K562 (cell line): ENCODE measurements around the gene CMTM5. TPM values are rescaled to one million over a fixed set of nuclear protein-coding genes. Genes with fewer than 3 reads are reported as not detected.

Experiments
- ATAC-seq: fragments of 200-7000 bp; cut with Tn5 transposase; 3 replicates; pipeline ENCODE4 v1.9.1; 2020; ENCODE audit warnings: moderate library complexity
- BruUV-seq: library from RNA; stranded (reverse); fragments of 400-500 nt; replicated peaks from 2 replicates; lab custom pipeline; 2021; lab: Mats Ljungman, UMichigan
- CTCF ChIA-PET: fragments of 300-600 bp; formaldehyde crosslinking; extraction: SDS; loops from one replicate; lab custom pipeline; 2021; ENCODE audit warnings: low intra/inter-chr PET ratio; lab: Yijun Ruan, JAX
- POLR2A ChIA-PET: fragments of 300-600, 350-650 bp; sonication (Branson Sonifier 250); formaldehyde crosslinking; extraction: SDS; loops from one replicate; lab custom pipeline; 2021; ENCODE audit warnings: antibody characterized with exemption, inconsistent platforms; lab: Yijun Ruan, JAX
- DNase-seq, 4 experiments: peaks; one replicate each; pipeline versions ENCODE4 v3.0.0 to v3.0.0-alpha.2; 2011 to 2018; ENCODE audit warnings: low spot score in 3 of 4, mixed read lengths in 3 of 4; ENCODE audit errors: extremely low read depth in 1 of 4
- FAIRE-seq: peaks from 2 replicates; lab custom pipeline; 2011; peaks lifted over from hg19 to GRCh38; lab: Jason Lieb, UNC
- H2AFZ ChIP-seq: 2 replicates; pipeline ENCODE4 v1.6.0; 2011; ENCODE audit warnings: low read depth, low read length, control low read depth, inconsistent platforms
- H3K27ac ChIP-seq: fragments of 200-600 bp; 3 replicates; pipeline ENCODE4 v1.8.0; 2011; ENCODE audit warnings: low read depth, mild to moderate bottlenecking, control low read depth, inconsistent platforms, low read length, moderate library complexity, mixed read lengths; ENCODE audit errors: extremely low read depth
- H3K27me3 ChIP-seq, 2 experiments: fragments of 300-600 bp in 1 of 2; 2 replicates in 1 of 2; 3 replicates in 1 of 2; pipeline versions ENCODE4 v1.6.0 to v1.8.0; 2011; ENCODE audit warnings: inconsistent platforms in 2 of 2, low read length in 2 of 2, mild to moderate bottlenecking in 1 of 2, mixed read lengths in 1 of 2, moderate library complexity in 1 of 2; ENCODE audit not compliant: control insufficient read depth in 2 of 2, insufficient read depth in 2 of 2
- H3K36me3 ChIP-seq: fragments of 300-600 bp; 3 replicates; pipeline ENCODE4 v1.8.0; 2011; ENCODE audit warnings: mild to moderate bottlenecking, low read length, inconsistent platforms; ENCODE audit not compliant: control insufficient read depth, insufficient read depth
- H3K4me1 ChIP-seq, 2 experiments: fragments of 200-600 bp in 1 of 2; replicated peaks in 1 of 2; 2 replicates in 1 of 2; 3 replicates in 1 of 2; pipeline versions ENCODE4 v1.5.1 to v1.8.0; 2011; ENCODE audit warnings: inconsistent platforms in 2 of 2, low read length in 2 of 2, mild to moderate bottlenecking in 1 of 2, mixed read lengths in 1 of 2, moderate library complexity in 1 of 2; ENCODE audit not compliant: control insufficient read depth in 2 of 2, insufficient read depth in 2 of 2
- H3K4me2 ChIP-seq: 2 replicates; pipeline ENCODE4 v1.6.1; 2011; ENCODE audit warnings: low read length, control low read depth, inconsistent platforms, mixed read lengths; ENCODE audit not compliant: insufficient read depth
- H3K4me3 ChIP-seq: fragments of 200-600 bp; sonication (generic), shearing (Covaris generic); 2 replicates; pipeline ENCODE4 v1.5.1; 2016; ENCODE audit warnings: control low read depth, inconsistent platforms
- H3K79me2 ChIP-seq: fragments of 200-600 bp; 3 replicates; pipeline ENCODE4 v1.8.0; 2011; ENCODE audit warnings: low read length, inconsistent platforms; ENCODE audit not compliant: control insufficient read depth, insufficient read depth
- H3K9ac ChIP-seq, 2 experiments: 2 replicates each; pipeline versions ENCODE4 v1.6.0 to v1.6.1; 2011; ENCODE audit warnings: low read depth in 2 of 2, low read length in 2 of 2, control low read depth in 1 of 2, inconsistent platforms in 1 of 2, mild to moderate bottlenecking in 1 of 2, mixed read lengths in 1 of 2; ENCODE audit not compliant: insufficient read depth in 1 of 2
- H3K9me1 ChIP-seq: one replicate; pipeline ENCODE4 v1.6.0; 2011; ENCODE audit warnings: inconsistent platforms, mild to moderate bottlenecking, low read length, moderate library complexity; ENCODE audit not compliant: control insufficient read depth, insufficient read depth
- H3K9me3 ChIP-seq: replicated peaks from 2 replicates; pipeline ENCODE4 v1.5.1; 2011; ENCODE audit warnings: low read depth, low read length, inconsistent platforms; ENCODE audit not compliant: control insufficient read depth, insufficient read depth
- H4K20me1 ChIP-seq: replicated peaks from 2 replicates; pipeline ENCODE4 v1.6.1; 2011; ENCODE audit warnings: low read length, inconsistent platforms, mixed read lengths; ENCODE audit not compliant: control insufficient read depth, insufficient read depth
- CTBP1 ChIP-seq: fragments of 450-650 bp; IDR thresholded peaks from 2 replicates; pipeline ENCODE4 v1.6.1; 2016; ENCODE audit warnings: borderline replicate concordance
- HCFC1 ChIP-seq: IDR thresholded peaks from 2 replicates; pipeline ENCODE4 v1.6.1; 2012; ENCODE audit warnings: low read depth, low read length, improper control_type of control experiment
- THAP12 ChIP-seq: fragments of 250-450 bp; sonication (Bioruptor Pico); IDR thresholded peaks from 2 replicates; pipeline ENCODE4 v1.9.0; 2021; ENCODE audit warnings: mild to moderate bottlenecking, inconsistent platforms
- ZKSCAN3 ChIP-seq: fragments of 250-450 bp; sonication (Bioruptor Pico); IDR thresholded peaks from 2 replicates; pipeline ENCODE4 v1.4.0; 2020
- ZNF121 ChIP-seq: sonication (generic); formaldehyde crosslinking; conservative IDR thresholded peaks from 2 replicates; pipeline ENCODE4 v1.8.0; 2022; ENCODE audit warnings: missing genetic modification reagents
- WGBS: fragments of 100-300 bp; shearing (Covaris generic); methylation state at CpG from one replicate; pipeline ENCODE4 v1.1.6; 2016; ENCODE audit warnings: low coverage, mixed read lengths; ENCODE audit not compliant: insufficient coverage; ENCODE audit errors: missing lambda C conversion rate; 5-methylcytosine and 5-hydroxymethylcytosine counted together
- in situ Hi-C: fragments of 300-500 bp; cut with MboI; formaldehyde crosslinking; loops from 4 replicates; pipeline ENCODE4 v1.15.0; 2018; ENCODE audit warnings: inconsistent platforms, mixed read lengths
- intact Hi-C: fragments of 100-400 bp; cut with micrococcal nuclease; formaldehyde crosslinking; loops from 2 replicates; pipeline ENCODE4 v1.14.2; 2022
- polyA plus RNA-seq, 8 experiments: library from polyadenylated mRNA; depleted of rRNA in 4 of 8; stranded (reverse) in 5 of 8; unstranded in 3 of 8; fragments of >200 nt; fragmentation: Nextera tagmentation in 2 of 8; fragmentation: Illumina TruSeq in 1 of 8; extraction: Ambion mirVana in 2 of 8; extraction: Trizol in 1 of 8; gene quantifications; 2 replicates each; pipeline versions ENCODE4 v1.2.1 to v1.2.3, GENCODE V29; 2011 to 2014; ENCODE audit warnings: inconsistent platforms in 1 of 8, missing spikeins in 1 of 8
- total RNA-seq, 7 experiments: library from RNA; depleted of rRNA in 6 of 7; stranded (reverse); fragments of >200 nt in 6 of 7; fragmentation: Illumina TruSeq in 2 of 7; extraction: Trizol in 2 of 7; gene quantifications; 2 replicates each; pipeline versions ENCODE4 v1.2.1 to v1.2.3, GENCODE V29; 2011 to 2021; ENCODE audit warnings: low replicate concordance in 1 of 7
- TF ChIP-seq, protein P1 (sequence below): fragments of 450-650 bp; IDR thresholded peaks from 2 replicates; pipeline ENCODE4 v1.6.1; 2018; ENCODE audit not compliant: partially characterized antibody

CMTM5 gene
- total and polyA plus RNA-seq, 9 of the 15 experiments (the other 6 are each of a cell fraction or from before 2014, with no cell fraction given) = 0.21 TPM; not detected in 8

DNA sequence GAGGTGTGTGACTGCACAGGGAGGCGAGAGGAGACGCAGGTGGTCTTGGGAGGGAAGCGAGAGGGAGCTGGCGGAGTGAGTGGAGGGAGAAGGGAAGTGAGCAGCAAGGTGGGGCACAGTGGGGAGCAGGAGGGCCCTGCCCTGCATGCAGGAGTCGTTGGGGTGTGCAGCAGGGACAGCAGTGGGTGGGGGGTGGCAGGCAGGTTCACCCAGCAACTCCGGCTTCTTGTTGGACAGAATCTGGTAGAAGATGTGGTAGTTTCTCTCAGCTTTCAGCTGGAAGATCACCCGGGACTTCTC lies 26.2 kb downstream of the CMTM5 start:
- no peak overlapping the region for H3K27ac ChIP-seq
- in situ Hi-C loops (no loop called here), intact Hi-C loops (no loop called here)
- H3K27me3 ChIP-seq = peaks cover 14 to 68% of the 10 kb centered on the region in 2 experiments; a peak in 4 of 5 replicates
- no peak overlapping the region for H3K9ac ChIP-seq
- DNase-seq = no peak
- H3K9me1 ChIP-seq = no peaks in the 10 kb centered on the region
- FAIRE-seq = no peak
- no peaks in the 10 kb centered on the region for H3K9me3 ChIP-seq
- H3K36me3 ChIP-seq = no peaks in the 10 kb centered on the region
- ChIA-PET CTCF (no interaction called here), POLR2A (no interaction called here)
- no peak for ATAC-seq
- no TSS peak for BruUV-seq
- TF ChIP-seq HCFC1 (no peak), ZKSCAN3 (CRISPR knock-in tag) (no peak), ZNF121 (no peak), CTBP1 (no peak)
- WGBS = 0% methylated on average over 4 of the region's 7 CpGs
- no peaks in the 10 kb centered on the region for H3K79me2 ChIP-seq
- H3K4me1 ChIP-seq = peaks cover 0 to 6% of the 10 kb centered on the region in 2 experiments; a peak in 2 of 5 replicates
- H3K4me2 ChIP-seq = no peak overlapping the region
- H2AFZ ChIP-seq = no peak overlapping the region
- no peak overlapping the region for H3K4me3 ChIP-seq
- H4K20me1 ChIP-seq = no peaks in the 10 kb centered on the region

DNA sequence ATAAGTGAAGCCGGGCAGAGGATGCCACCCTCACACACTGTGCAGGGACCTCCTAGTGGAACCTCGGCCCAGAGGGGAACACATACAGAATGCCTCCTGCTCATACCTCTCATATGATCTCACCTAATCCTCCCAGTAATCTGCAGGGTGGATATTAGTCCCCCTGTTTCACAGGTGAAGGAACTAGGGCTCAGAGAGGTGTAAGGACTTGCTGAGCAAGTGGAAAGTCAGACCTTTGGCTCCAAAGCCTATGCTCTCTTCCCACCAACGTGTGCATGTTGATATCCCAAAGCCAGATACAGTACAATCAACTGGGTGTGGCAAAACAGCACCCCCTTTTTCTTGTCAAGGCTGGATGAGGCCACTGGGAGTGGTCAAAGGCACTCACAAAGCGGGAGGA lies 27.1 kb downstream of the CMTM5 start:
- POLR2A ChIA-PET = no interaction called here
- CTCF ChIA-PET = no interaction called here
- Histone ChIP-seq H3K36me3 (no peaks in the 10 kb centered on the region), H3K4me3 (no peak overlapping the region), H3K79me2 (no peaks in the 10 kb centered on the region), H4K20me1 (no peaks in the 10 kb centered on the region), H3K9me1 (no peaks in the 10 kb centered on the region), H2AFZ (no peak overlapping the region), H3K4me1 (peaks cover 0 to 6% of the 10 kb centered on the region in 2 experiments; a peak in 2 of 5 replicates), H3K27me3 (peaks cover 14 to 68% of the 10 kb centered on the region in 2 experiments; a peak in 4 of 5 replicates), H3K4me2 (no peak overlapping the region), H3K9ac (no peak overlapping the region), H3K27ac (no peak overlapping the region), H3K9me3 (no peaks in the 10 kb centered on the region)
- WGBS = 0% methylated on average over 3 of the region's 4 CpGs
- TF ChIP-seq THAP12 (CRISPR knock-in tag) = no peak
- TF ChIP-seq, protein P1, sequence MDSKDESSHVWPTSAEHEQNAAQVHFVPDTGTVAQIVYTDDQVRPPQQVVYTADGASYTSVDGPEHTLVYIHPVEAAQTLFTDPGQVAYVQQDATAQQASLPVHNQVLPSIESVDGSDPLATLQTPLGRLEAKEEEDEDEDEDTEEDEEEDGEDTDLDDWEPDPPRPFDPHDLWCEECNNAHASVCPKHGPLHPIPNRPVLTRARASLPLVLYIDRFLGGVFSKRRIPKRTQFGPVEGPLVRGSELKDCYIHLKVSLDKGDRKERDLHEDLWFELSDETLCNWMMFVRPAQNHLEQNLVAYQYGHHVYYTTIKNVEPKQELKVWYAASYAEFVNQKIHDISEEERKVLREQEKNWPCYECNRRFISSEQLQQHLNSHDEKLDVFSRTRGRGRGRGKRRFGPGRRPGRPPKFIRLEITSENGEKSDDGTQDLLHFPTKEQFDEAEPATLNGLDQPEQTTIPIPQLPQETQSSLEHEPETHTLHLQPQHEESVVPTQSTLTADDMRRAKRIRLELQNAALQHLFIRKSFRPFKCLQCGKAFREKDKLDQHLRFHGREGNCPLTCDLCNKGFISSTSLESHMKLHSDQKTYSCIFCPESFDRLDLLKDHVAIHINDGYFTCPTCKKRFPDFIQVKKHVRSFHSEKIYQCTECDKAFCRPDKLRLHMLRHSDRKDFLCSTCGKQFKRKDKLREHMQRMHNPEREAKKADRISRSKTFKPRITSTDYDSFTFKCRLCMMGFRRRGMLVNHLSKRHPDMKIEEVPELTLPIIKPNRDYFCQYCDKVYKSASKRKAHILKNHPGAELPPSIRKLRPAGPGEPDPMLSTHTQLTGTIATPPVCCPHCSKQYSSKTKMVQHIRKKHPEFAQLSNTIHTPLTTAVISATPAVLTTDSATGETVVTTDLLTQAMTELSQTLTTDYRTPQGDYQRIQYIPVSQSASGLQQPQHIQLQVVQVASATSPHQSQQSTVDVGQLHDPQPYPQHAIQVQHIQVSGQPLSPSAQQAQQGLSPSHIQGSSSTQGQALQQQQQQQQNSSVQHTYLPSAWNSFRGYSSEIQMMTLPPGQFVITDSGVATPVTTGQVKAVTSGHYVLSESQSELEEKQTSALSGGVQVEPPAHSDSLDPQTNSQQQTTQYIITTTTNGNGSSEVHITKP = peak; percentile 68
- FAIRE-seq (no peak), DNase-seq (peak in 1 of 4 experiments; percentile 17), ATAC-seq (no peak)
- BruUV-seq = no TSS peak
- in situ Hi-C loops = no loop called here
- intact Hi-C loops = no loop called here
